D721Med (cell line): Measurements from ENCODE around the gene ACVR1.

Source experiments
- DNase-seq: peaks from one replicate; pipeline ENCODE4 v3.0.0; 2011; ENCODE audit warnings: low spot score; ENCODE audit not compliant: insufficient read length
- FAIRE-seq: peaks from 2 replicates; lab custom pipeline; 2011; peaks lifted over from hg19 to GRCh38; lab: Jason Lieb, UNC
- TF ChIP-seq, protein P1 (sequence below): IDR thresholded peaks from 2 replicates; pipeline ENCODE4 v1.5.1; 2012; ENCODE audit warnings: mild to moderate bottlenecking, control low read depth; ENCODE audit not compliant: insufficient read depth; ENCODE audit errors: missing control alignments

The ACVR1 gene

DNA sequence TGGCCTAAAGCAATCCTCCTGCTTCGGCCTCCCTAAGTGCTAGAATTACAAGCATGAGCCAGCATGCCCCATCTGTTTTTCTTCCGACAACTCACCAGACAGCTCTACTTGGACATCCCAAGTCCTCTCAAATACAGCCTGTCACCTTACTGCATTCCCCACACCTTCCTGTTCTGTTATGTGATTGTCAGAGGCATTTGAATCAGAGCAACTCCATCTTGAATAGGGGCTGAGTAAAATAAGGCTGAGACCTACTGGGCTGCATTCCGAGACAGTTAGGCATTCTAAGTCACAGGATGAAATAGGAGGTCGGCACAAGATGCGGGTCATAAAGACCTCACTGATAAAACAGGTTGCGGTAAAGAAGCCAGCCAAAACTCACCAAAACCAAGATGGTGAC, 17.3 kb downstream of the ACVR1 start:
- FAIRE-seq (no peak), DNase-seq (no peak)
- TF ChIP-seq, protein P1, sequence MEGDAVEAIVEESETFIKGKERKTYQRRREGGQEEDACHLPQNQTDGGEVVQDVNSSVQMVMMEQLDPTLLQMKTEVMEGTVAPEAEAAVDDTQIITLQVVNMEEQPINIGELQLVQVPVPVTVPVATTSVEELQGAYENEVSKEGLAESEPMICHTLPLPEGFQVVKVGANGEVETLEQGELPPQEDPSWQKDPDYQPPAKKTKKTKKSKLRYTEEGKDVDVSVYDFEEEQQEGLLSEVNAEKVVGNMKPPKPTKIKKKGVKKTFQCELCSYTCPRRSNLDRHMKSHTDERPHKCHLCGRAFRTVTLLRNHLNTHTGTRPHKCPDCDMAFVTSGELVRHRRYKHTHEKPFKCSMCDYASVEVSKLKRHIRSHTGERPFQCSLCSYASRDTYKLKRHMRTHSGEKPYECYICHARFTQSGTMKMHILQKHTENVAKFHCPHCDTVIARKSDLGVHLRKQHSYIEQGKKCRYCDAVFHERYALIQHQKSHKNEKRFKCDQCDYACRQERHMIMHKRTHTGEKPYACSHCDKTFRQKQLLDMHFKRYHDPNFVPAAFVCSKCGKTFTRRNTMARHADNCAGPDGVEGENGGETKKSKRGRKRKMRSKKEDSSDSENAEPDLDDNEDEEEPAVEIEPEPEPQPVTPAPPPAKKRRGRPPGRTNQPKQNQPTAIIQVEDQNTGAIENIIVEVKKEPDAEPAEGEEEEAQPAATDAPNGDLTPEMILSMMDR, result no peak

DNA sequence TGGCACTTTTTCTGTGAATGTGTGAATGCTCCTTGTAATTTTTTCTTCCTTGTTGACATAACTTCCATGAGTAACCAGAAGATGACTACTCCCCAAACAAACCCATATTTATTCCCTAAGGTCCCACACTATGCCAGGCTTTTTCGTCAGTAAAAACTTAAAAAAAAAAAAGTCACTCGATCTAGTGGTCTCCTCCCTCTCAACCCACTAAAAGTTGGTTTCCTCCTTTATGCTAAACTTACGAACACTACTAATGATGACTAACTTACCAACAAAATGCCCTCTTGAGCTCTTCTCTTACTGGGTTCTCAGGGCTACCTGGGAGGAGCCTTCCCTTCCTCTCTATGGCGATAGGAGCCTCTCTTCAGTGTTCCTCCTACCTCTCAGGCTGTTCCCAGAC, 18.2 kb downstream of the ACVR1 start:
- FAIRE-seq (no peak), DNase-seq (no peak)
- TF ChIP-seq, protein P1, result no peak

DNA sequence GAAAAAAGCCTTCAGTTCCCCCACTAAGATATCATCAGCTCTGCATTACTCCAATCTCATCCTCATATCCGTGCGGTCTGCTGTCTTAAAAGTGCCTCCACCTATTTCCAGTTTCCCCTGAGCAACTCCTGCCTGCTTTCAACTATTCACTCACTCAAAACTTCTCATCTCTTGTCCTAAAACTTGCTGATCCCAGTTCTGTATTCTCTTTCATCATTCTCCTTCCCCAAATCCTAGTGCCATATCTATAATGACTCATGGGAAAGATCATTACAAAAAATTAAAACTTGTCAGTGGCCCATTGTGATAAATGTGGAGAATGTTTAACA, 20.0 kb downstream of the ACVR1 start:
- TF ChIP-seq, protein P1, result no peak
- no peak for FAIRE-seq
- no peak for DNase-seq

DNA sequence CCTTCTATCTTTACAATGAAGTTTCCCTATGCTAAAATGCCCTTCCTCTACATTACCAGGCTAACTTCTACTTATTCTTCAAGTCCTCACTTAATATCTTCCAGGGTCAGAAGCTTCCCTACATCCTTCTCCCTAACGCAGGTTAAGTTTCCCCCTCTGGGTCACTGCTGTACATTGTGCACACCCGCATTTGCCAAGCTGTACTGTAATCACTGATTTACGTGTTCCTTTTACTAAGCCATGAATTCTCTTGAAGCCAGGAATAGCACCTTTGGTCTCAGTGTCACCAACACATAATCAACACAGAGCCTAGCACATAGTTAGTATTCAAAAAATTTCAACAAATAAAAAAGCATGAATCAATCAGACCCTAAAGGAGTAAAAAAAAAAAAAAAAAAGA, 22.3 kb downstream of the ACVR1 start:
- FAIRE-seq (no peak), DNase-seq (no peak)
- TF ChIP-seq, protein P1, result no peak

- FAIRE-seq, result no peak
- TF ChIP-seq, protein P1, result no peak
- no peak for DNase-seq
Observed at GRCh38 chr2:157853211-157853610, 22.9 kb downstream of the ACVR1 start.

DNA sequence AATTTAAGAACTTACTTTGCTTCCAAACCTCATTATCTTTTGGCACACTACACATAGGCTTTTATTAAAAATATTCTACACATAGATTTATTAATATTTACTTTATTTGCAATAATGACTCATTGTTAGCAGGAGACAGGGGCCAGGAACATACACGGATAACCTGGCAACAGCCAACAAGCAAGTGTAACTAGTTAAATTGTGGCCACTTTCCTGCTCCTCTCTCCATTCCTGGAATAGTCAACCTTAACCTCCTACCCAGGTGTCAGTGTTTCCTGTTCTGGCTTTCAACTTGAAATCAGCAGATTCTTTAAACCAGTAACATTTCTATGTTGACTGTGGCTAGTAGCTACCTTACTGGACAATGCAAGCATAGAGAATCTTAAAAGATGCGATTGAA, 26.5 kb downstream of the ACVR1 start:
- DNase-seq (no peak), FAIRE-seq (no peak)
- TF ChIP-seq, protein P1, result no peak

- TF ChIP-seq, protein P1, result no peak
- no peak for FAIRE-seq
Observed at GRCh38 chr2:157848213-157848612, 27.9 kb downstream of the ACVR1 start.

More at GRCh38 chr2:157848213-157848612, 27.9 kb downstream of the ACVR1 start:
- no peak for DNase-seq
